ENCODE data around the gene SARS2.
A peak's percentile ranks its signal among the peaks of the same experiment; 100 is the strongest.
"Not testable (repeated sequence)": the region's sequence is repeated elsewhere in the genome, so short reads cannot be mapped to it uniquely, and the experiment has no call there.

The SARS2 gene

DNA sequence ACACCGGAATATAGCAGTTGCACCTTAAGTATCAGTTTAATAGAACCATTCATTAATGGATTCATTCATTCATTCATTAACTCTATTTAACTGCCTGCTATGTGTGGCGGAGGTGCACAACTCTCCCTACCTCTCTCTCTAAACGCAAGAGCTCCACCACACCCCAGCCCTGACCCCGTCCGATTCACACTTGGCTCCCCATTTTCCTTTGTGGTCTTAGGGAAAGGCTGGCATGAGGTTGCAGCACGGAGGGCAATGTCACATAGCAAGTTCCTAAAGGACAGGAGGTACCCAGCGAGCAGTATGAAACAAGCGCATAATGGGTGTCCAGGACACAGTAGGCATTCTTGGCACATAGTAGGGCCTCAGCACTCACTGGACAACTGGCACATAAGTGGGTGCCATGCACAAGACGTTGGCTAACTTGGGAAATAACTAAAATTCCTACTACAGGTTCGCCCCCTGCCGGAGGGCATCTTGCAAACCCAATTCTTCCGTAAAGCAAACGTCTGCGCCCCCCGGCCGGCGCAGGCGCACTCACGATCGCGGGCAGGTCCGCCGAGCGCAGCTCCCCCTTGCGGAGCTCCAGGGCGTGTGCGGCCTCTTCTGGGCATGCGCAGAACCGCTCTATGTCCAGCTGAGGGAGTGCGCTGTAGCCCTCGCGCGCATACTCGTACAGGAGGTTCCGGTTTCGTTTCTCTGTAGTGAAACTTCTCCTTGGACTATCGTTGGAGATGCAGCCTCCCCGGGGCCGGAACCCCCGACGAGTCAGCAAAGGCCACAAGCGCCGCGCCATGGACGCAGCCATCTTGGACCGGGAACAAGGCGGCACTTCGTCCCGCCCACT lies at the start of gene SARS2:
TSS of gene SARS2 (minus strand) at position 835 of the 847 bp plus-strand sequence. CDS start at position 808, 27 bp downstream.
- ATAC-seq (peak; percentile 68), DNase-seq (peak; percentile 91)

DNA sequence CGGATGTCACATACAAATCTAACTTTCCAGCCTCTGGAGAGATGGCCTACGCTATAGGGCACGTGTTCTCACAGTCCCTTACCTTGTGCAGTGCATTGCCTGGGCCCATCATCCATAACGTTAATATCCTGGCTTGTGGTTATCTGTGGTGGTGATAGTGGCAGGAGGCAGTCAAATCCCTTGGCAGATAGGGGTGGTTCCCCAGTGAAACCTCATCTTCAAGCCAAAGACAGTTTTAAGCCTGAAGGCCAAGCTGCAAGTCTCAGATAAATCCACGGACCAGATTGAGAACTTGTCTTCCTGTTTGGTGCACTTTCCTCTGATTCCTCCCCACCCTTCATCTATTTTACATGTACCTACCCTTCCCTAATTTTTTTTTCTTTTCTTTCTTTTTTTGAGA lies 49.2 kb upstream of the SARS2 start:
- DNase-seq (no peak), ATAC-seq (no peak)

DNA sequence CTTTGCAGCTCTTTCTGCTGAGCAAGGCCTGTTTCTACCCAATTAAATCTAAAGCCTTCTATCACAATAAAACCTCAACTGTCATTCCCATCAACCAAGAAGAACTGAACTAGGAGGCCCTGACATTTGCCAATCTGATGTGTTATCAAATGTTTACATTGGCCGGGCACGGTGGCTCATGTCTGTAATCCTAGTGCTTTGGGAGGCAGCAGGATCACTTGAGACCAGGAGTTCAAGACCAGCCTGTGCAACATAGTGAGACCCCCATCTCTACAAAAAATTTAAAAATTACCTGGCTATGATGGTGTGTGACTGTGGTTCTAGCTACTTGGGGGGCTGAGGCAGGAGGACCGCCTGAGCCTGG lies 47.7 kb upstream of the SARS2 start:
- DNase-seq (no peak), ATAC-seq (no peak)

- ATAC-seq (peak; percentile 97), DNase-seq (peak; percentile 57)
These were observed 47.1 kb upstream of the SARS2 start for GRCh38 chr19:38977445-38978325.

DNA sequence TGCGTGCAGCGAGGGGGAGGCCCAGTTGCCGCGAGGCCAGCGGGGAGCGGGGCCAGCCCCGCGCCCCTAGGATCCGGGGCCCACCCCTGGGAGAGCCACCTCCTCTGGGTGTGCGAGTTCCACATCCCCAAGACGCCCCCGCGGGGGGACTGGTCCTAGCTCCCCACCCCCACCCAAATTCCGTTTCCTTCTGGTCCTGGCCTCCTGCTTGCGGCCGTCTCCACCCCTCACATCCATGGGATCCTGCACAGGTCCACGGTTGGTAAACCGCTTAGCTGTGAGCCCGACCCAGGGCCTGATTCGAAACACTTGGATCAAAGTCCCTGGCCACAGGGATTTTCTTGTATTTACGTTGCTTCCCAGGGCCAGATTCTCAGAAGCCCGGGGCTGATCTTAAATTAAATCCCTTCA lies 45.3 kb upstream of the SARS2 start:
- DNase-seq (no peak), ATAC-seq (no peak)

DNA sequence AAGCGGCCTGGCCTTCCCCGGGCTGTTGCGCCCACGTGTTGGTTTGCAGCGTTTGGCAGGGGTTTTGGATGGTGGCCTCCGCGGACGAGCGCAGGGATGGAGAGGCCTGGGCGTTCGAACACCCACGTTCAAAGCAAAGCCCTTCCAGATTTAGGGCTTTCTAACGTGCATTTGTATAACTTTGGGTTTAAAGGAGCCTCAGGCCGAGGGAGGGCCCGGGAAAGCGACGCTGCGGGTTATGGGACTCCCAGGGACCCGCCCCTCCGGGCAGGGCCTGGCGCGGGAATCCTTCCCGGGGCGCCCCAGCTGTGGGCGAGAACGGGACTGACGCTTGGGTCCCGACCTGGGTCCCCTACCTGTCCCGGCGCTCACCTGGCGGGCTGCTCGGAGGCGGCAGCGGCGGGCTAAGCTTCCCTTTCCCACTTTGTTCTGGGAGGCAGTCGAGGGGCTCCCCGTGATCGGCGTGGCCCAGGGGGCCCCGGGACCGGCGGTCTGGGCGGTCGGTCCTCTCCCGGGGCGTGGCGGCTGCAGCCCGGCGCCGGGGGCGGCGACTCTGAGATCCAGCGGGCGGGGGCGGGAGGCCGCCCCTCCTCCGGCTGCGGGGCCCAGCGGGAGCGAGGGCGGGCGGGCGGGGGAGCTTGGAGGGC lies 44.8 kb upstream of the SARS2 start, which contains the start of gene FBXO17:
TSS of gene FBXO17 (minus strand) at position 529 of the 647 bp plus-strand sequence. CDS start 25,423 bp downstream, outside the sequence.
- no peak for DNase-seq
- ATAC-seq, result no peak

DNA sequence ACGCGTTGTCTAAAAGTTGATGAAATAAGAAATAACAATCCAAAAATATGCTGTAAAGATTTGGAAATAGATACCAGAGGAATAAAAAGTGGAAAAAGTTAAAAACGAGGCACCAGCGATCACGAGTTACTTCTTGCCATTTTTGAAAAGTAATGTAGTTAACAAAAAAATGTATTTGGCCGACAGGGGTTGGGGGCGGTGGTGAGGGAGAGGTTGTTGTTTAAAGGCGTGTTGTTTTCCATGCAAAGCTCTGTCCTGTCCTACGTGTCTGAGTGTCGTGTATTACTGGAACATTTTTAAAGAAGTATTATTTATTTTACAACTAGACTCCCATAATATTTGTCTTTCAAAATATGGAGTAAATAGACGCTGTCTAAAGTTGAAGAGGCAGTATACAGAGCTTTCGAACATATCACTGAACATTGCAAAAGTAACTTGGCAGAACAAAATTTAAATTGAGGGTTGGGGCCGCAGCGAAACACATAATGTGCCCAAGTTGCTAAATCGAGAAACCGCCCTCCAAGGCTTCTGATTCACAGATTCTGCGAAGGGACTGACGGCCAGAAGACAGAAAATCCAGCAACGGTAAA lies 44.2 kb upstream of the SARS2 start:
- ATAC-seq, result no peak
- DNase-seq, result no peak

GRCh38 chr19:38971672-38972071 lies 41.1 kb upstream of the SARS2 start:
- no peak for DNase-seq
- ATAC-seq, result no peak

- DNase-seq (no peak), ATAC-seq (no peak)
These were observed 40.3 kb upstream of the SARS2 start for GRCh38 chr19:38970664-38971532.

DNA sequence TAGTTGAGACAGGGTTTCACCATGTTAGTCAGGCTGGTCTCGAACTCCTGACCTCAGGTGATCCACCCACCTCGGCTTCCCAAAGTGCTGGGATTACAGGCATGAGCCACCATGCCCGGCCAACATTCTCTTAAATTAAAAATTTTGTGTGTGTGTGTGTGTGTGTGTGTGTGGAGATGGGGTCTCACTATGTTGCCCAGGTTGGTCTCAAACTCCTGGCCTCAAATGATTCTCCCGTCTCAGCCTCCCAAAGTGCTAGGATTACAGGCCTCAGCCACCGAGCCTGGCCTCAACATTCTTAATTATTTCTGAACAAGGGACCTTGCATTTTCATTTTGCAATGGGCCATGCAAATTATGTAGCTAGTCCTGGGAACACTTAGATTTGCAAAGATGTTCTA lies 35.6 kb upstream of the SARS2 start:
- DNase-seq, result not testable (repeated sequence)

GRCh38 chr19:38964738-38965137 lies 34.2 kb upstream of the SARS2 start:
- no peak for ATAC-seq
- DNase-seq, result no peak

More for the DNA sequence above, 35.6 kb upstream of the SARS2 start:
- not testable (repeated sequence) for ATAC-seq

GRCh38 chr19:38959618-38960017 lies 29.1 kb upstream of the SARS2 start:
- ATAC-seq (no peak), DNase-seq (no peak)

- no peak for ATAC-seq
- no peak for DNase-seq
These were observed 27.7 kb upstream of the SARS2 start for GRCh38 chr19:38958301-38958700.

- DNase-seq, result no peak
- no peak for ATAC-seq
These were observed 25.7 kb upstream of the SARS2 start for GRCh38 chr19:38956264-38956663.

DNA sequence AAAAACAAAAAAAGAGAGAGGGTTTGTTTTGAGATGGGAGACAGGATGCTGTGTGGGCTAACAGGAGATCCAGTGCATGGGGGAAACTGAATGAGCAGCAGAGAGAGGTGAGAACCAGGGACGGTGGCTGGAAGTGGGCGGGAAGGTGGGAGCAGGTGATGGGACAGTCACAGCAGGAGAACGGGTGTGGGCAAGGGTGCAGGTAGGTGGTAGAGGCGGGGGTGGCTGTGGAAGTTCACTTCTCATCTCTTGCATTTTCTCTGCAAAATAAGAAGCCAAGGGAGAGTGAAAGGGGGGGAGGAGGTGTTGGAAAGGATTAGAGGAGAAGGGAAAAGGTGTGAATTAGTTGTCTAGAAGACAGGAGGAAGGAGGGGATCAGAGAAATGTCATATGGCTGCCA lies 23.1 kb upstream of the SARS2 start:
- ATAC-seq (no peak), DNase-seq (no peak)

GRCh38 chr19:38952395-38953165 lies 22.0 kb upstream of the SARS2 start:
- DNase-seq (peak; percentile 29), ATAC-seq (no peak)

DNA sequence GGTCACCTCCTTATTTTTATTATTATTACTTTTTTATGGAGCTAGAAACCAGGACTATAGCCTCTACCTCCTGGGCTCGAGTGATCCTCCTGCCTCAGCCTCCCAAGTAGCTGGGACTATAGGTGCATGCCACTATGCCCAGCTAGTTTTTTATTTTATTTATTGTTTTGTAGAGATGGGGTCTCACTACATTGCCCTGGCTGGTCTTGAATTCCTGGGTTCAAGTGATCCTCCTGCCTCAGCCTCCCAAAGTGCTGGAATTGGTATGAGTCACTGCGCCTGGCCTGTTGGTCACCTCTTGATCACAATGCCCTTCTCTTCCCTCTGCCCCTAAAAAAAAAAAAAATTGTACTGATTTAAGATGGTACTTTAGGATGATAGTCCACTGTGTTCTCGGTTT lies 20.6 kb upstream of the SARS2 start:
- no peak for ATAC-seq
- DNase-seq, result no peak

DNA sequence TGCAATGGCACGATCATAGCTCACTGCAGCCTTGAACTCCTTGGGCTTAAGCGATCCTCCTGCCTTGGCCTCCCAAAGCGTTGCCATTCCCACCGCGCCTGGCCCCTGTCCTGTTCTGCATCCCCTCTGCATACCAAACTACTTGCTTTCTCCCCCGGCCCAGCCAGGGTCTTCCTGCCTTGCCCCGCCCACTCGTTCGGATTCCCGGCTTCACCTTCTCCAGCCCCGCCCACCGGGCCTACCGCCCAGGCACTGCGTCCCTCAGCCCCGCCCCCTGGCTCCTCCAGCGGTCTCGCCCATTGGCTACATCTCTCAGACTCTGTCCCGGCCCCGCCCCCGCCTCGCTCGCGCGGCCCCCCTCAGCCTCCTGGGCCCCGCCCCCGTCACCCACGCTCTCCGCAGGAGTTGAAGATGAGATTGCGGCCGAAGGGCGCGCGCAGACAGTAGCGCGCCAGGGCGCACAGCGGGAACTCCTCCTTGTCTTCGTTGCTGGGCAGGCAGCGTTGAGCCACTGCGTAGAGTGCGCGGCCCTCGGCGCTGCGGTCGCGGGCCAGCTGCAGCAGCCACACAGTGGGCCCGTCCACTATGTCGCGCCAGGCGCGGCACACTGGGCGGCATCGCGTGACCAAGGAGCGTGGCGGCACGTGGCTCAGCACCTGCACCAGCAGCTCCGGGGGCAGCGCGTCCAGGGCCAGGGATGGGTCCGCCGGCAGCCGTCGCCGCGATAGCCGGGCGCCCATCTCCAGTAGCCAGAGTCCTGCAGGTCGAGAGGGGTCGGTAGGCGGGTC lies 19.2 kb upstream of the SARS2 start:
- ATAC-seq, result peak; percentile 92
- DNase-seq, result peak; percentile 91

- no peak for ATAC-seq
- no peak for DNase-seq
These were observed 15.9 kb upstream of the SARS2 start for GRCh38 chr19:38946229-38947010.

Measured in stimulated activated naive CD8-positive, alpha-beta T cell treated with anti-CD3 and anti-CD28 coated beads, Interleukin-15, Interleukin-2, amounts not matched to agents 100 U/mL and 50 U/mL, for 24 hours (primary cell).